GM20000 (cell line): Measurements from ENCODE around the gene ATF1.
A peak's percentile ranks its signal among the peaks of the same experiment; 100 is the strongest.
"Not testable (repeated sequence)": the region's sequence is repeated elsewhere in the genome, so short reads cannot be mapped to it uniquely, and the experiment has no call there.

Source experiments
- DNase-seq: peaks from one replicate; pipeline ENCODE4 v3.0.0; 2012; ENCODE audit warnings: low spot score
- CTCF ChIP-seq: IDR thresholded peaks from 2 replicates; pipeline ENCODE4 v1.5.1; 2012; ENCODE audit warnings: mild to moderate bottlenecking, control low read depth; ENCODE audit errors: extremely low read depth, missing control alignments

The ATF1 gene

GRCh38 chr12:50751948-50752721, 11.8 kb upstream of the ATF1 start:
- TF ChIP-seq CTCF: no peak
- DNase-seq: peak; percentile 40

- DNase-seq: no peak
- TF ChIP-seq CTCF: no peak
Measured at GRCh38 chr12:50753232-50753769, 10.6 kb upstream of the ATF1 start.

- TF ChIP-seq CTCF: no peak
- peak; percentile 85 for DNase-seq
Measured at GRCh38 chr12:50764286-50765094, 589 bp downstream of the ATF1 start.

GRCh38 chr12:50765095-50765911, 1.4 kb downstream of the ATF1 start:
- DNase-seq: peak; percentile 79
- TF ChIP-seq CTCF: peak; percentile 76

- TF ChIP-seq CTCF: no peak
- no peak for DNase-seq
Measured at GRCh38 chr12:50768391-50768790, 4.5 kb downstream of the ATF1 start.

- DNase-seq: not testable (repeated sequence)
Measured at GRCh38 chr12:50768813-50769212, 4.9 kb downstream of the ATF1 start.

- no peak for TF ChIP-seq CTCF
- no peak for DNase-seq
Measured at GRCh38 chr12:50771409-50771808, 7.5 kb downstream of the ATF1 start.
